ENCODE results near the gene RNF220. TPM values are rescaled to one million over a fixed set of nuclear protein-coding genes. Genes with fewer than 3 reads are reported as not detected.

Gene RNF220
- polyA plus RNA-seq, 1 donor (not counting 4 experiments of a cell fraction or from before 2014, with no cell fraction given) = 42.7 TPM

DNA sequence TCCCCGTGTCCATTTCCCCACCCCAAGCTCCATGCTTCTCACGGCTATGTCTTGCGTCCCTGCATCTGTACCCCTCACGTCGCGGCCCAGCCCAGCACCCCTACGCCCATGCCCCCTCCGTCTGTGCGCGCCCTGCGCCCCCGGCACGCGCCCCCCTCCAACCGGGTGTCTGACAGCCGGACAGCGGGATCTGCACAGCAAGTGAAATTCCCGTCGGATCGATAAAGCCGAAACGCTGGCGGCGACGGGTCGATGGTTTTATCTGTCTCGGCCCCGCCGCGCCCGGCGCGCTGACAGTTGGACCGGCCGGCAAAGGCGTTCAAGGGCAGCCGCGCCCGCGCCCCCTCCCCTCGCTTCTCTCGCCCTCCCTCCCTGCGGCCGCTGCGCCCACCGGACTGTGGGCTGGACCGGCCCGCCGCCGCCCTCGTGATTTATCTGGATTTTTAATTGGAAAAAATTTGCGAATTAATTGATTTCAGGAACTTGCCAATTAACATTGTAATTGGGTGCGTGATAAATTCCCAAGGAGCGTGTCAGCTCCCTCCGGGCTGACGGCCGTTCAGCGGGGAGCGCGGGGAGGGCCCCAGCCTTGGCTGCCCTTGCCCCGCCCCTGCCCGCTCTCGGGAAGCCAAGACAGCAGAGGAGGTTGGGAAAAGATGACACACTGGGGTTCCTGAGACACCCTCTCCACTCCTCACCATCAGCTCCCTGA, 212.1 kb downstream of the RNF220 start:
- dilution Hi-C loops (cut with MboI; ENCODE audit: extremely low pct_ligation_motif_present, low sequenced_read_pairs) = no loop called here
- no peaks in the 10 kb centered on the region for H3K36me3 ChIP-seq (ENCODE audit: control insufficient read depth in 2 of 2, extremely low read depth in 1 of 2, insufficient read depth in 2 of 2, low read length in 2 of 2)
- H3K9me1 ChIP-seq (ENCODE audit: control insufficient read depth, extremely low read depth, insufficient read depth, low read length) = no peaks in the 10 kb centered on the region
- no peaks in the 10 kb centered on the region for H3K9me3 ChIP-seq (ENCODE audit: control insufficient read depth, low read depth, low read length)
- no peak for TF ChIP-seq EZH2 (IDR thresholded peaks at IDR 0.05; ENCODE audit: low read length)
- TF ChIP-seq, protein P1, sequence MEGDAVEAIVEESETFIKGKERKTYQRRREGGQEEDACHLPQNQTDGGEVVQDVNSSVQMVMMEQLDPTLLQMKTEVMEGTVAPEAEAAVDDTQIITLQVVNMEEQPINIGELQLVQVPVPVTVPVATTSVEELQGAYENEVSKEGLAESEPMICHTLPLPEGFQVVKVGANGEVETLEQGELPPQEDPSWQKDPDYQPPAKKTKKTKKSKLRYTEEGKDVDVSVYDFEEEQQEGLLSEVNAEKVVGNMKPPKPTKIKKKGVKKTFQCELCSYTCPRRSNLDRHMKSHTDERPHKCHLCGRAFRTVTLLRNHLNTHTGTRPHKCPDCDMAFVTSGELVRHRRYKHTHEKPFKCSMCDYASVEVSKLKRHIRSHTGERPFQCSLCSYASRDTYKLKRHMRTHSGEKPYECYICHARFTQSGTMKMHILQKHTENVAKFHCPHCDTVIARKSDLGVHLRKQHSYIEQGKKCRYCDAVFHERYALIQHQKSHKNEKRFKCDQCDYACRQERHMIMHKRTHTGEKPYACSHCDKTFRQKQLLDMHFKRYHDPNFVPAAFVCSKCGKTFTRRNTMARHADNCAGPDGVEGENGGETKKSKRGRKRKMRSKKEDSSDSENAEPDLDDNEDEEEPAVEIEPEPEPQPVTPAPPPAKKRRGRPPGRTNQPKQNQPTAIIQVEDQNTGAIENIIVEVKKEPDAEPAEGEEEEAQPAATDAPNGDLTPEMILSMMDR (optimal IDR thresholded peaks at IDR 0.05 in 1 of 3, IDR thresholded peaks at IDR 0.05 in 1 of 3, conservative IDR thresholded peaks at IDR 0.05 in 1 of 3; ENCODE audit: extremely low read depth in 1 of 3, insufficient read depth in 2 of 3, low read length in 3 of 3) = no peak
- FAIRE-seq (peak; percentile 71), DNase-seq (ENCODE audit: low read depth, low spot score) (no peak)
- H3K4me2 ChIP-seq (ENCODE audit: control insufficient read depth, extremely low read depth, insufficient read depth, low read depth, low read length) = peak overlapping the region; percentile 74
- H4K20me1 ChIP-seq (ENCODE audit: control insufficient read depth, extremely low read depth, insufficient read depth, low read length) = no peaks in the 10 kb centered on the region
- H2AFZ ChIP-seq (ENCODE audit: control insufficient read depth, low read length) = peak overlapping the region; percentile 57
- no peaks in the 10 kb centered on the region for H3K27me3 ChIP-seq (ENCODE audit: control insufficient read depth, extremely low read depth, insufficient read depth, low read length)
- peak overlapping the region; percentile 34 to 55 (median 55) for H3K4me3 ChIP-seq (ENCODE audit: control insufficient read depth in 2 of 3, extremely low read depth in 1 of 3, insufficient read depth in 2 of 3, low read depth in 1 of 3, low read length in 3 of 3)
- H3K9ac ChIP-seq (ENCODE audit: control insufficient read depth, extremely low read depth, insufficient read depth, low read length) = peak overlapping the region; percentile 18
- no peaks in the 10 kb centered on the region for H3K79me2 ChIP-seq (ENCODE audit: control insufficient read depth, insufficient read depth, low read length)
- H3K4me1 ChIP-seq (ENCODE audit: control insufficient read depth, extremely low read depth, insufficient read depth, low read length) = peaks cover 15% of the 10 kb centered on the region
- no peak overlapping the region for H3K27ac ChIP-seq (ENCODE audit: control insufficient read depth, insufficient read depth, low read length)

DNA sequence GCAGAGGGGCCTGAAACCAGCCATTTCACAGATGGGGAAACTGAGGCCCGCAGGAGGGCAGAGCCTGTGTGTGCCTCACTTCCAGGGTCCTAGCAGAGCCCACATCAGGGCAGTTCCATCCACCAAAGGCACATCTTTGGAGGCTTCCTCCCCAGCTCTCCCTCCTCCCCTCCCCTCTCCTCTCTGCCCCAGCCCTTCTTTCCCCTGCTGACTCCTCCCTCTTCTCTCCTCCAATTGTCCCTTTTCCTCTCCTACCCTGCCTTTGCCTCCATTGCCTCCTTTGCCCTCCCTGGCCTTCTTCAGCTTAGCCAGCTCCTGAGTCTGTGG, 212.6 kb downstream of the RNF220 start:
- H3K9me3 ChIP-seq (ENCODE audit: control insufficient read depth, low read depth, low read length) = no peaks in the 10 kb centered on the region
- DNase-seq (ENCODE audit: low read depth, low spot score) (no peak), FAIRE-seq (no peak)
- H2AFZ ChIP-seq (ENCODE audit: control insufficient read depth, low read length) = peak overlapping the region; percentile 57
- peaks cover 15% of the 10 kb centered on the region for H3K4me1 ChIP-seq (ENCODE audit: control insufficient read depth, extremely low read depth, insufficient read depth, low read length)
- TF ChIP-seq, protein P1 (optimal IDR thresholded peaks at IDR 0.05 in 1 of 3, IDR thresholded peaks at IDR 0.05 in 1 of 3, conservative IDR thresholded peaks at IDR 0.05 in 1 of 3; ENCODE audit: extremely low read depth in 1 of 3, insufficient read depth in 2 of 3, low read length in 3 of 3) = no peak
- no peak for TF ChIP-seq EZH2 (IDR thresholded peaks at IDR 0.05; ENCODE audit: low read length)
- H4K20me1 ChIP-seq (ENCODE audit: control insufficient read depth, extremely low read depth, insufficient read depth, low read length) = no peaks in the 10 kb centered on the region
- H3K27me3 ChIP-seq (ENCODE audit: control insufficient read depth, extremely low read depth, insufficient read depth, low read length) = no peaks in the 10 kb centered on the region
- no peaks in the 10 kb centered on the region for H3K9me1 ChIP-seq (ENCODE audit: control insufficient read depth, extremely low read depth, insufficient read depth, low read length)
- dilution Hi-C loops (cut with MboI; ENCODE audit: extremely low pct_ligation_motif_present, low sequenced_read_pairs) = no loop called here
- no peak overlapping the region for H3K27ac ChIP-seq (ENCODE audit: control insufficient read depth, insufficient read depth, low read length)
- no peaks in the 10 kb centered on the region for H3K79me2 ChIP-seq (ENCODE audit: control insufficient read depth, insufficient read depth, low read length)
- peak overlapping the region; percentile 74 for H3K4me2 ChIP-seq (ENCODE audit: control insufficient read depth, extremely low read depth, insufficient read depth, low read depth, low read length)
- no peaks in the 10 kb centered on the region for H3K36me3 ChIP-seq (ENCODE audit: control insufficient read depth in 2 of 2, extremely low read depth in 1 of 2, insufficient read depth in 2 of 2, low read length in 2 of 2)
- peak overlapping the region; percentile 18 for H3K9ac ChIP-seq (ENCODE audit: control insufficient read depth, extremely low read depth, insufficient read depth, low read length)
- peak overlapping the region in 1 of 3 experiments; percentile 55 for H3K4me3 ChIP-seq (ENCODE audit: control insufficient read depth in 2 of 3, extremely low read depth in 1 of 3, insufficient read depth in 2 of 3, low read depth in 1 of 3, low read length in 3 of 3)
